Liver (tissue), 9 donors: ENCODE measurements around the gene TMEM109. TPM values are rescaled to one million over a fixed set of nuclear protein-coding genes. Genes with fewer than 3 reads are reported as not detected.

Source experiments
- DNase-seq: peaks from one replicate; pipeline ENCODE4 v3.0.0-alpha.2; 2017; ENCODE audit warnings: low spot score
- H3K27ac ChIP-seq, 2 donors: one replicate each; pipeline ENCODE4 v1.7.0; 2013; ENCODE audit warnings: inconsistent platforms in 2 of 2, low read length in 2 of 2, control low read depth in 1 of 2, low read depth in 1 of 2, mild to moderate bottlenecking in 1 of 2
- H3K27me3 ChIP-seq, 4 donors: one replicate each; pipeline versions ENCODE4 v1.6.1 to v1.7.0; 2013; ENCODE audit warnings: low read length in 3 of 4, inconsistent platforms in 1 of 4, mild to moderate bottlenecking in 1 of 4, moderate library complexity in 1 of 4; ENCODE audit not compliant: control insufficient read depth in 4 of 4, insufficient read depth in 4 of 4
- H3K36me3 ChIP-seq, 4 donors: one replicate each; pipeline versions ENCODE4 v1.6.1 to v1.7.0; 2013; ENCODE audit warnings: low read length in 3 of 4, mild to moderate bottlenecking in 3 of 4, low read depth in 1 of 4, moderate library complexity in 1 of 4; ENCODE audit not compliant: control insufficient read depth in 4 of 4, insufficient read depth in 3 of 4
- H3K4me1 ChIP-seq, 4 donors: one replicate each; pipeline versions ENCODE4 v1.6.1 to v1.7.0; 2013; ENCODE audit warnings: low read length in 3 of 4, mild to moderate bottlenecking in 3 of 4, moderate library complexity in 1 of 4; ENCODE audit not compliant: control insufficient read depth in 4 of 4, insufficient read depth in 4 of 4
- H3K4me3 ChIP-seq, 3 donors: one replicate each; pipeline versions ENCODE4 v1.6.1 to v1.7.0; 2013; ENCODE audit warnings: low read length in 3 of 3, control low read depth in 1 of 3, low read depth in 1 of 3, mild to moderate bottlenecking in 1 of 3
- H3K9ac ChIP-seq, 2 donors: one replicate each; pipeline ENCODE4 v1.7.0; 2013; ENCODE audit warnings: low read length in 2 of 2, mild to moderate bottlenecking in 2 of 2, moderate library complexity in 2 of 2, control low read depth in 1 of 2, low read depth in 1 of 2
- H3K9me3 ChIP-seq, 4 donors: one replicate each; pipeline versions ENCODE4 v1.6.1 to v1.7.0; 2013; ENCODE audit warnings: low read length in 3 of 4; ENCODE audit not compliant: control insufficient read depth in 4 of 4
- EGR1 ChIP-seq, 2 donors: IDR thresholded peaks; 2 replicates each; pipeline ENCODE4 v1.6.1; 2016 to 2018; ENCODE audit warnings: antibody characterized with exemption in 2 of 2, low read depth in 2 of 2
- FOXA2 ChIP-seq: IDR thresholded peaks from 2 replicates; pipeline ENCODE4 v1.6.1; 2016; ENCODE audit warnings: antibody characterized with exemption
- GABPA ChIP-seq, 2 donors: IDR thresholded peaks in 1 of 2; conservative IDR thresholded peaks in 1 of 2; 2 replicates each; pipeline ENCODE4 v1.6.1; 2016; ENCODE audit warnings: antibody characterized with exemption in 2 of 2, mild to moderate bottlenecking in 1 of 2, moderate library complexity in 1 of 2
- HNF4A ChIP-seq, 2 donors: conservative IDR thresholded peaks; 2 replicates each; pipeline ENCODE4 v1.6.1; 2016; ENCODE audit warnings: antibody characterized with exemption in 2 of 2, mild to moderate bottlenecking in 2 of 2
- HNF4G ChIP-seq: IDR thresholded peaks from 2 replicates; pipeline ENCODE4 v1.6.1; 2016; ENCODE audit warnings: antibody characterized with exemption
- RAD21 ChIP-seq, 2 donors: IDR thresholded peaks; 2 replicates each; pipeline ENCODE4 v1.6.1; 2016; ENCODE audit warnings: antibody characterized with exemption in 2 of 2, mild to moderate bottlenecking in 2 of 2
- TAF1 ChIP-seq: conservative IDR thresholded peaks from 2 replicates; pipeline ENCODE4 v1.6.1; 2016; ENCODE audit warnings: antibody characterized with exemption, mild to moderate bottlenecking
- YY1 ChIP-seq: IDR thresholded peaks from 2 replicates; pipeline ENCODE4 v1.6.1; 2016; ENCODE audit warnings: antibody characterized with exemption, mild to moderate bottlenecking
- WGBS: extraction: QIAGEN DNeasy Blood & Tissue Kit; methylation state at CpG from one replicate; pipeline ENCODE4 v1.1.7; 2013; 5-methylcytosine and 5-hydroxymethylcytosine counted together
- polyA plus RNA-seq, 2 donors: library from polyadenylated mRNA; stranded (reverse) in 1 of 2; unstranded in 1 of 2; fragments of 200-250 nt in 1 of 2; fragments of >200 nt in 1 of 2; fragmentation: Nextera tagmentation in 1 of 2; extraction: Ambion mirVana in 1 of 2; gene quantifications; one replicate each; pipeline versions ENCODE4 v1.2.1 to v1.2.3, GENCODE V29; 2013 to 2015
- total RNA-seq, 2 donors: library from RNA; depleted of rRNA; stranded (reverse); fragments of >200 nt; gene quantifications; one replicate each; pipeline ENCODE4 v1.2.3, GENCODE V29; 2014
- TF ChIP-seq, protein P1 (sequence below): IDR thresholded peaks from 2 replicates; pipeline ENCODE4 v1.6.1; 2016; ENCODE audit warnings: antibody characterized with exemption
- TF ChIP-seq, protein P2 (sequence below): IDR thresholded peaks from 2 replicates; pipeline ENCODE4 v1.6.1; 2016; ENCODE audit warnings: antibody characterized with exemption, mild to moderate bottlenecking
- TF ChIP-seq, protein P3 (sequence below): fragments of 150-350 bp; IDR thresholded peaks from 2 replicates; pipeline ENCODE4 v1.5.1; 2017; ENCODE audit warnings: improper control_type of control experiment, low read depth, low read length; ENCODE audit not compliant: missing input control
- TF ChIP-seq, protein P4 (sequence below): IDR thresholded peaks from 2 replicates; pipeline ENCODE4 v1.6.1; 2016; ENCODE audit warnings: antibody characterized with exemption
- donor health status: healthy.
- donor health status: healthy.
- donor health status: healthy.
- donor health status: healthy.
- donor health status: healthy.

The TMEM109 gene
- total and polyA plus RNA-seq, 4 donors: 20.6 to 40.3 (median 30.6) TPM

DNA sequence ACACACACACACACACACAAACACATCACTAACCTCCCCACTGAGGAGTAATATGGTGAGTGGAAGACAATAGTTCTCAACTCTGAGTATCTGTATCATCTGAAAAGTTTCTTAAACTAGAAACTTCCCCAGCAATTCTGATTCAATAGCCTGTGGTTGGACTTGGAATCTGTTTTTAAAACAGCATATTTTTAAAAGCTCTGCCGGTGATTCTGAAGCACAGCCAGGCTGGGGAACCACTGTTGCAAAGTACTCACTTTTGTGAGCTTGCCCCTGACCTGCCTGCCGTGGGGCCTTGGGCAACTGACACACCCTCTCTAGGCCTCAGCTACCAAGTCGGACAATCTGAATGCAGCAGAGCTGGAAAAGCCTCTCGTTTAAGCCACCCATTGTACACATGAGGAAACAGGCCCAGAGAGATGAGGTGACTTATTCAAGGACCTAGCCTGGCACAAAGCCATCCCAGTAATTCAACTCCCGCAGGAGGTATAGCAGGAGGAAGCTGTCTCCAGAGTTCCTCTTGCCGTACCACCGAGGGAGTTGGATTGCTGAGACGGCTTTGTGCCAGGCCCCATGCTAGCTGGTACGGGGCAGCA lies 29.1 kb downstream of the TMEM109 start:
- Histone ChIP-seq H3K9ac (no peak overlapping the region), H3K36me3 (peaks cover 2 to 48% (median 13%) of the 10 kb centered on the region in 4 donors), H3K9me3 (no peaks in the 10 kb centered on the region), H3K27ac (no peak overlapping the region), H3K27me3 (no peaks in the 10 kb centered on the region), H3K4me1 (no peaks in the 10 kb centered on the region), H3K4me3 (no peak overlapping the region)
- DNase-seq: no peak
- TF ChIP-seq HNF4G: no peak
- no peak for TF ChIP-seq HNF4A (conservative IDR thresholded peaks at IDR 0.05)
- TF ChIP-seq, protein P1, sequence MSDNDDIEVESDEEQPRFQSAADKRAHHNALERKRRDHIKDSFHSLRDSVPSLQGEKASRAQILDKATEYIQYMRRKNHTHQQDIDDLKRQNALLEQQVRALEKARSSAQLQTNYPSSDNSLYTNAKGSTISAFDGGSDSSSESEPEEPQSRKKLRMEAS: no peak
- TF ChIP-seq, protein P2, sequence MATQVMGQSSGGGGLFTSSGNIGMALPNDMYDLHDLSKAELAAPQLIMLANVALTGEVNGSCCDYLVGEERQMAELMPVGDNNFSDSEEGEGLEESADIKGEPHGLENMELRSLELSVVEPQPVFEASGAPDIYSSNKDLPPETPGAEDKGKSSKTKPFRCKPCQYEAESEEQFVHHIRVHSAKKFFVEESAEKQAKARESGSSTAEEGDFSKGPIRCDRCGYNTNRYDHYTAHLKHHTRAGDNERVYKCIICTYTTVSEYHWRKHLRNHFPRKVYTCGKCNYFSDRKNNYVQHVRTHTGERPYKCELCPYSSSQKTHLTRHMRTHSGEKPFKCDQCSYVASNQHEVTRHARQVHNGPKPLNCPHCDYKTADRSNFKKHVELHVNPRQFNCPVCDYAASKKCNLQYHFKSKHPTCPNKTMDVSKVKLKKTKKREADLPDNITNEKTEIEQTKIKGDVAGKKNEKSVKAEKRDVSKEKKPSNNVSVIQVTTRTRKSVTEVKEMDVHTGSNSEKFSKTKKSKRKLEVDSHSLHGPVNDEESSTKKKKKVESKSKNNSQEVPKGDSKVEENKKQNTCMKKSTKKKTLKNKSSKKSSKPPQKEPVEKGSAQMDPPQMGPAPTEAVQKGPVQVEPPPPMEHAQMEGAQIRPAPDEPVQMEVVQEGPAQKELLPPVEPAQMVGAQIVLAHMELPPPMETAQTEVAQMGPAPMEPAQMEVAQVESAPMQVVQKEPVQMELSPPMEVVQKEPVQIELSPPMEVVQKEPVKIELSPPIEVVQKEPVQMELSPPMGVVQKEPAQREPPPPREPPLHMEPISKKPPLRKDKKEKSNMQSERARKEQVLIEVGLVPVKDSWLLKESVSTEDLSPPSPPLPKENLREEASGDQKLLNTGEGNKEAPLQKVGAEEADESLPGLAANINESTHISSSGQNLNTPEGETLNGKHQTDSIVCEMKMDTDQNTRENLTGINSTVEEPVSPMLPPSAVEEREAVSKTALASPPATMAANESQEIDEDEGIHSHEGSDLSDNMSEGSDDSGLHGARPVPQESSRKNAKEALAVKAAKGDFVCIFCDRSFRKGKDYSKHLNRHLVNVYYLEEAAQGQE: no peak
- TF ChIP-seq, protein P3, sequence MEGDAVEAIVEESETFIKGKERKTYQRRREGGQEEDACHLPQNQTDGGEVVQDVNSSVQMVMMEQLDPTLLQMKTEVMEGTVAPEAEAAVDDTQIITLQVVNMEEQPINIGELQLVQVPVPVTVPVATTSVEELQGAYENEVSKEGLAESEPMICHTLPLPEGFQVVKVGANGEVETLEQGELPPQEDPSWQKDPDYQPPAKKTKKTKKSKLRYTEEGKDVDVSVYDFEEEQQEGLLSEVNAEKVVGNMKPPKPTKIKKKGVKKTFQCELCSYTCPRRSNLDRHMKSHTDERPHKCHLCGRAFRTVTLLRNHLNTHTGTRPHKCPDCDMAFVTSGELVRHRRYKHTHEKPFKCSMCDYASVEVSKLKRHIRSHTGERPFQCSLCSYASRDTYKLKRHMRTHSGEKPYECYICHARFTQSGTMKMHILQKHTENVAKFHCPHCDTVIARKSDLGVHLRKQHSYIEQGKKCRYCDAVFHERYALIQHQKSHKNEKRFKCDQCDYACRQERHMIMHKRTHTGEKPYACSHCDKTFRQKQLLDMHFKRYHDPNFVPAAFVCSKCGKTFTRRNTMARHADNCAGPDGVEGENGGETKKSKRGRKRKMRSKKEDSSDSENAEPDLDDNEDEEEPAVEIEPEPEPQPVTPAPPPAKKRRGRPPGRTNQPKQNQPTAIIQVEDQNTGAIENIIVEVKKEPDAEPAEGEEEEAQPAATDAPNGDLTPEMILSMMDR: no peak
- TF ChIP-seq EGR1 (IDR thresholded peaks at IDR 0.05; ENCODE audit: low read depth in 2 of 2): no peak
- no peak for TF ChIP-seq TAF1
- no peak for TF ChIP-seq FOXA2
- TF ChIP-seq YY1: no peak
- TF ChIP-seq RAD21 (IDR thresholded peaks at IDR 0.05): no peak
- TF ChIP-seq, protein P4, sequence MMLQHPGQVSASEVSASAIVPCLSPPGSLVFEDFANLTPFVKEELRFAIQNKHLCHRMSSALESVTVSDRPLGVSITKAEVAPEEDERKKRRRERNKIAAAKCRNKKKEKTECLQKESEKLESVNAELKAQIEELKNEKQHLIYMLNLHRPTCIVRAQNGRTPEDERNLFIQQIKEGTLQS: no peak
- no peak for TF ChIP-seq GABPA (IDR thresholded peaks at IDR 0.05 in 1 of 2, conservative IDR thresholded peaks at IDR 0.05 in 1 of 2)
- WGBS: 82% methylated on average over 9 of the region's 9 CpGs

DNA sequence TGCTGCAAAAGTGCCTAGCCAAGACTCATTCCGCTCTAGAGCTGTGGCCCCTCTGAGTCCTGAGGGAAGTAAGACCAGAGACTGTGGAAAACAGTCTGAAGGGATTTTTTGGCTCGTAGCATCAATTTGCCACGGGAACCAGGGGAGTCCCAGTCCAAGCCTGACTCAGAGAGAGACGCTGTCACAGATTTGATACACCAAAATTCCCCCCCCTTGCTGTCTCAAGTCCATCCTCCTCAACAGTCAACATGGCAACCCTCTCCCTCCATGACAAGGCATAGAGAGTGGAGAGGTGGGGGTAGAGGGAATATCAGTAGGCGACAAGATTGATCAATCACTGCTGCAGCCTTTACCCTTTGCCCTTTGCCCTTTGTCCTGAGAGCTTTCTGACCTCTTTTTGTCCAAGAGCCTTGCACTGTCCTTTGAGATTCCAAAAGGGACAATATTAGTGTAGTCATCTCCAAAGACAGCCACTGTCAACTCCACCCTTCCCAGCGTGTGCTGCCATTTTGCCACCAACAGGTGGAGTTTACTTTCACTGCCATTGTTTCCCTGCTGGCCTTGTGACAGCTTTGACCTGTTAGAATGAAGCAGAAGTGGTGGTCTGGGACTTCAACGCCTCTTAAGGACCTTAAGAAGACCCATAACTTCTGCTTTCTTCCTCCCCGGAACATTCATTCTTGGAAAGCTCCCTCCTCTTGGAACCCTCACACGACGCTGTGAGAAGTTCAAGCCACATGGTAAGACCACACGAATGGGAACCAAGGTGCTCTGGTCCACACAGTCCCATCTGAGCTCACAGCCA lies 30.7 kb downstream of the TMEM109 start:
- H3K27ac ChIP-seq: no peak overlapping the region
- 87% methylated on average over 11 of the region's 11 CpGs for WGBS

More for the DNA sequence above, 30.7 kb downstream of the TMEM109 start:
- Histone ChIP-seq H3K4me3 (no peak overlapping the region), H3K9me3 (no peaks in the 10 kb centered on the region), H3K36me3 (peaks cover 0 to 37% (median 10%) of the 10 kb centered on the region in 4 donors), H3K4me1 (no peaks in the 10 kb centered on the region), H3K9ac (no peak overlapping the region), H3K27me3 (no peaks in the 10 kb centered on the region)
- no peak for TF ChIP-seq RAD21 (IDR thresholded peaks at IDR 0.05)
- TF ChIP-seq, protein P3: peak; percentile 14
- peak; percentile 6 to 60 for TF ChIP-seq HNF4A (conservative IDR thresholded peaks at IDR 0.05)
- TF ChIP-seq, protein P4: no peak
- no peak for DNase-seq
